ENCODE measurements around the gene UCP2.

Gene UCP2

DNA sequence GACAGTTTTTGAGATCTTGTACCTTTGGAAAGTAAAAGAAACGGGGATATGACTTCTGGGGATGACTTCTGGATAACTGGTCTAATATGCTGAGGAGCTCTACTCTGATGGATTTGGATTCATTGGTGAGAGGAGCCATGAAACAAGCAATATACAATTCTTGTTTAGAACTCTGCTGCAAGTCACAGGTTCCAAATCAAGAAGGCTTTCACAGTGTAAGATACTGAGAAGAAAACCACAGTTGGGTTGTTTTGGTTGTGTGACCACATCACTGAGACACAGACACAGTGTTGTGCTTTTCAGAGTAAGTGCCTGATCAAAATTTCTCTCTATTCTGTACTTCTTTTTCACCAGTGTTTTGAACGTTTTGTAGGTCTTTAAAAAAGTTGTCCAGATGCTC lies 13.1 kb upstream of the UCP2 start:
- Histone ChIP-seq H3K9ac (no peak overlapping the region), H3K4me1 (ENCODE audit: low read depth, poor library complexity, severe bottlenecking) (peaks cover 4% of the 10 kb centered on the region), H3K79me2 (ENCODE audit: insufficient read depth, low read depth) (no peaks in the 10 kb centered on the region), H3K27me3 (ENCODE audit: insufficient read depth, low read depth) (no peaks in the 10 kb centered on the region), H3K27ac (no peak overlapping the region), H3K36me3 (ENCODE audit: insufficient read depth) (no peaks in the 10 kb centered on the region), H4K20me1 (ENCODE audit: insufficient read depth) (no peaks in the 10 kb centered on the region), H2AFZ (ENCODE audit: low read depth) (no peak overlapping the region), H3K4me3 (IDR thresholded peaks at IDR 0.05; ENCODE audit: insufficient read depth, low read depth, low read length) (no peak overlapping the region), H3K4me2 (no peak overlapping the region)
- no peak for TF ChIP-seq CTCF (conservative IDR thresholded peaks at IDR 0.05; ENCODE audit: low read depth, low read length)

DNA sequence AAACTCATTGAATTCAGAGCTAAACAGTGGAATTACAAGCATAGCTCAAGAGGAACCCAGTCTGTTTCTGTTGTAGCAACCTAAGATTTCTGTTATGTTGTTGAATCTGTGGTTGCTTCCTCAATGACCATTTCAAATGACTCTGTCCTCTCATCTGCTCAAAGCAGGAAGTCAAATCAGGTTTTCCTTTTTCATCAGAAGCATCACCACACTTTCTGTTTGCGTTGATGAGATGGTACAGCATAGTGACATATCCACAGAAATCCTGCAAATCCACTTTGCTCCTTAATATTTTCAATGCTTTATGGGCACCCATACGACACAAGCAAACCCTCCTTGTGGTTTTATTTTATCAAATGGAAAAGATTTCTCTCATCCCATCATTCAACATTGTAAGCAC lies 12.6 kb upstream of the UCP2 start:
- Histone ChIP-seq H3K9ac (no peak overlapping the region), H2AFZ (ENCODE audit: low read depth) (no peak overlapping the region), H4K20me1 (ENCODE audit: insufficient read depth) (no peaks in the 10 kb centered on the region), H3K27me3 (ENCODE audit: insufficient read depth, low read depth) (no peaks in the 10 kb centered on the region), H3K4me2 (no peak overlapping the region), H3K79me2 (ENCODE audit: insufficient read depth, low read depth) (no peaks in the 10 kb centered on the region), H3K4me3 (IDR thresholded peaks at IDR 0.05; ENCODE audit: insufficient read depth, low read depth, low read length) (no peak overlapping the region), H3K4me1 (ENCODE audit: low read depth, poor library complexity, severe bottlenecking) (peaks cover 4% of the 10 kb centered on the region), H3K36me3 (ENCODE audit: insufficient read depth) (no peaks in the 10 kb centered on the region), H3K27ac (no peak overlapping the region)
- TF ChIP-seq CTCF (conservative IDR thresholded peaks at IDR 0.05; ENCODE audit: low read depth, low read length) = no peak

DNA sequence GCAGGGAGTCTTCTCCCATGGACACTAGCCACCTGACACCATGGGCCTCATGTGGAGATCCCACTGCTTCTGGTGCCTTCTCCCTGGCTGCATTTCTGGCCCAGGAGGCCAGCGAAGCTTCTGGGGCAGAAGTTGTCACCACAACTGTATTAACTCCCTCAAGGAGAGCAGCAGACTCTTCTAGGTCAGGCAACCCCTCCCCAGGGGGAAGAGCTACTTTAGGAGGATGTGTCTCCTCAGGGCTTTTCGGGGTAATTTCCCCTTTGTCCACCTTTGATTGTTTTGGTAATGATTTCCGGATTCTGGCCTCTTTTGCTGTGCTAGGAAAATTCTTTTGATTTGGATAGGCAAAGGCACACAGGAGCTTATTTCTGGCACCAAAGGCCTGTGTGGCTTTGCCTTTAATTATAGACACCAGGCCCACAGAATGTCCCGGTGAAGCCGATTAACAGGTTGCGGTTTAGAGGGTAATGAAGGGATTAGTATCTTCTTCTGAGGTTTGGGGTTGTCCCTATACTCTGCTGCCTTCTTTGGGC lies 8.9 kb upstream of the UCP2 start:
- no peak overlapping the region for H3K4me3 ChIP-seq (IDR thresholded peaks at IDR 0.05; ENCODE audit: insufficient read depth, low read depth, low read length)
- no peak overlapping the region for H3K9ac ChIP-seq
- H3K79me2 ChIP-seq (ENCODE audit: insufficient read depth, low read depth) = no peaks in the 10 kb centered on the region
- H3K4me2 ChIP-seq = no peak overlapping the region
- peaks cover 4% of the 10 kb centered on the region for H3K4me1 ChIP-seq (ENCODE audit: low read depth, poor library complexity, severe bottlenecking)
- H3K27me3 ChIP-seq (ENCODE audit: insufficient read depth, low read depth) = no peaks in the 10 kb centered on the region
- no peaks in the 10 kb centered on the region for H3K36me3 ChIP-seq (ENCODE audit: insufficient read depth)
- no peak for TF ChIP-seq CTCF (conservative IDR thresholded peaks at IDR 0.05; ENCODE audit: low read depth, low read length)
- no peak overlapping the region for H2AFZ ChIP-seq (ENCODE audit: low read depth)
- H4K20me1 ChIP-seq (ENCODE audit: insufficient read depth) = no peaks in the 10 kb centered on the region
- no peak overlapping the region for H3K27ac ChIP-seq

DNA sequence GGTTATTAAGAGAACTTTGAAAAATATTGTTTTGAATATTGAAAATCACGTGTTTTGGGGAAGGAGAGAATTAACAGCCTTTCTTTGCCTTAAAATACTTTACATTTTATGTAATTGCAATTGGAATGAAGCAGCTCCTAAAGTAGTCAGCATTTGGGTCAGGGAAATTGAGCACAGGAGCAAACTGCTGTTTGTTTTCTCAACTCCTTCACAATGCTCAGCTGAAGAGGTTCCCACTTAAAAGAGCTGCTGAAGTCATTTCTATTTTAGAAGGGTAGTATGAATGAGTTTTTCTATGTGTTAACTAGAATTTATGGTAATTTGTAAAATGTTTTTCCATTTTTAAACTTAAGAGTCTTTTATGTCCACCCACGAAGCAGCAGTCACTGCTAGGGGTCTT lies 8.1 kb upstream of the UCP2 start:
- no peaks in the 10 kb centered on the region for H3K79me2 ChIP-seq (ENCODE audit: insufficient read depth, low read depth)
- no peak overlapping the region for H2AFZ ChIP-seq (ENCODE audit: low read depth)
- TF ChIP-seq CTCF (conservative IDR thresholded peaks at IDR 0.05; ENCODE audit: low read depth, low read length) = no peak
- H3K4me3 ChIP-seq (IDR thresholded peaks at IDR 0.05; ENCODE audit: insufficient read depth, low read depth, low read length) = no peak overlapping the region
- H3K27me3 ChIP-seq (ENCODE audit: insufficient read depth, low read depth) = no peaks in the 10 kb centered on the region
- no peaks in the 10 kb centered on the region for H4K20me1 ChIP-seq (ENCODE audit: insufficient read depth)
- no peak overlapping the region for H3K9ac ChIP-seq
- H3K36me3 ChIP-seq (ENCODE audit: insufficient read depth) = no peaks in the 10 kb centered on the region
- no peak overlapping the region for H3K27ac ChIP-seq
- H3K4me1 ChIP-seq (ENCODE audit: low read depth, poor library complexity, severe bottlenecking) = peaks cover 2% of the 10 kb centered on the region
- H3K4me2 ChIP-seq = no peak overlapping the region
